ENCODE results near the gene C19orf53.

DNA sequence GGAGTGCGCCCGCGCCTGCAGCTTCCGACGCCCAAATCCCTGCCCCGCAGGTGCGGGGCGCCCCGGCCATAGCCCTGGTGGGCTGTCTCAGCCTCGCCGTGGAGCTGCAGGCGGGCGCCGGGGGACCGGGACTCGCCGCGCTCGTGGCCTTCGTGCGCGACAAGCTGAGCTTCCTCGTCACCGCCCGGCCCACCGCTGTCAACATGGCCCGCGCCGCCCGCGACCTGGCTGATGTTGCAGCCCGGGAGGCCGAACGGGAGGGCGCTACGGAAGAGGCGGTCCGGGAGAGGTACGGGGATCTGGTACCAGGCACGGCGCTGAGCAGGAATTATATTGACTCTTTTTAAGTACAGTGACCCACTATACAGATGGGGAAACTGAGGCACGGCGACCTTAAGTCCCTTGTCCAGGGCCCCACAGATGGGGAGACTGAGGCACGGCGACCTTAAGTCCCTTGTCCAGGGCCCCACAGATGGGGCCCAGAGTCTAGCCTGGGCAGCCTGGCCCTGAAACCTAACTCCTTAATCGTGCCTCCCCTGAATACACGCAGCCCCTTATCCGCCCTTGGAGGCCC, 9.3 kb upstream of the C19orf53 start:
- TF ChIP-seq, protein P1, sequence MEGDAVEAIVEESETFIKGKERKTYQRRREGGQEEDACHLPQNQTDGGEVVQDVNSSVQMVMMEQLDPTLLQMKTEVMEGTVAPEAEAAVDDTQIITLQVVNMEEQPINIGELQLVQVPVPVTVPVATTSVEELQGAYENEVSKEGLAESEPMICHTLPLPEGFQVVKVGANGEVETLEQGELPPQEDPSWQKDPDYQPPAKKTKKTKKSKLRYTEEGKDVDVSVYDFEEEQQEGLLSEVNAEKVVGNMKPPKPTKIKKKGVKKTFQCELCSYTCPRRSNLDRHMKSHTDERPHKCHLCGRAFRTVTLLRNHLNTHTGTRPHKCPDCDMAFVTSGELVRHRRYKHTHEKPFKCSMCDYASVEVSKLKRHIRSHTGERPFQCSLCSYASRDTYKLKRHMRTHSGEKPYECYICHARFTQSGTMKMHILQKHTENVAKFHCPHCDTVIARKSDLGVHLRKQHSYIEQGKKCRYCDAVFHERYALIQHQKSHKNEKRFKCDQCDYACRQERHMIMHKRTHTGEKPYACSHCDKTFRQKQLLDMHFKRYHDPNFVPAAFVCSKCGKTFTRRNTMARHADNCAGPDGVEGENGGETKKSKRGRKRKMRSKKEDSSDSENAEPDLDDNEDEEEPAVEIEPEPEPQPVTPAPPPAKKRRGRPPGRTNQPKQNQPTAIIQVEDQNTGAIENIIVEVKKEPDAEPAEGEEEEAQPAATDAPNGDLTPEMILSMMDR (IDR thresholded peaks at IDR 0.05; ENCODE audit: extremely low read depth in 1 of 2, insufficient read depth in 1 of 2, low read depth in 1 of 2, low read length in 2 of 2) = no peak
- TF ChIP-seq FOS (IDR thresholded peaks at IDR 0.05; ENCODE audit: borderline replicate concordance, insufficient read depth, low read length) (no peak), POLR2A (IDR thresholded peaks at IDR 0.05; ENCODE audit: low read depth, low read length) (no peak), POLR2AphosphoS5 (IDR thresholded peaks at IDR 0.05; ENCODE audit: insufficient read depth, low read depth, low read length) (no peak), EZH2 (IDR thresholded peaks at IDR 0.05; ENCODE audit: borderline replicate concordance, low read depth, low read length, severe bottlenecking) (no peak)
